ENCODE measurements around the gene MELTF.
A peak's percentile ranks its signal among the peaks of the same experiment; 100 is the strongest.

Gene MELTF

DNA sequence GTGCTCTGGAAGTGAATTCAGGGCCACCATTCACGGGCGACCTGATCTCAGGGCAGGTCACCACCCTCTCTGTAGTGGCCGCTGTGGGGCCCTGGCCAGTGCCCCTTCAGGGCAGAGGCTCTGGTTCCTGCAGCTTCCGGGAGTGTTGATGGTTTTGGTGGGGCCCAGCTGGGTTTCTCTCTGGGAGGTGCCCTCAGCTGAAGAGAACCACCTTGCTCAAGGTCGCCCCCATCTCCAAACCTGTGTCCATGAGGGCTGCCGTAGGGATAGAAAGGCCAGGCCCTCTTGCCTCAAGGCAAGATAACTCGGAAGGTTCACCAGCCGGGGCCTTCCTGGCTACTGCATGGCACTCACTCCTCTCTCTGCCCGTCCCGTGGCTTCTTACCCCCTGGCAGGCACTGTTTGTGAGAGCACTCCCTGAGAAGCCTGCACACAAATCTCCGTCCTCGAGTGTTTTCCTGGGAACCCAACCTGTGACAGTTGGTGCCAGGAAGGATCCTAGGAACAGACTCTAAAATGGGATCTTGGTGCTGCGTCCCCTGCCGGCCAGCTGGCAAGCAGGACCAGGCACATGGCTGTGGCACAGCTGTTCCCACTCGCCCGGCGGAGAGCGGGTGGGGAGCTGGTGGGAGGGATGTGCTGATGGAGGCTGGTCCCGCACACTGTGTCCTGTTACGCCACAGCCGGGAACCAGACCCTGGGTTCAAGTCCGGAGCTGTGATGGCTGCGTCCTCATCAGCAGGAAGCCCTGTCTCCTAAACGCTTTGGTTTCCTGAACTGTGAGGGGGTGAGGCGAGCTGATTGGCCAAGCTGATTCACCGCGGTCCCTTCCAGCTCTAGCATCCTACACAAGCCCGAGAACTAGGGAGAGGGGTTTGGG, 37.8 kb downstream of the MELTF start:
- DNase-seq: no peak

DNA sequence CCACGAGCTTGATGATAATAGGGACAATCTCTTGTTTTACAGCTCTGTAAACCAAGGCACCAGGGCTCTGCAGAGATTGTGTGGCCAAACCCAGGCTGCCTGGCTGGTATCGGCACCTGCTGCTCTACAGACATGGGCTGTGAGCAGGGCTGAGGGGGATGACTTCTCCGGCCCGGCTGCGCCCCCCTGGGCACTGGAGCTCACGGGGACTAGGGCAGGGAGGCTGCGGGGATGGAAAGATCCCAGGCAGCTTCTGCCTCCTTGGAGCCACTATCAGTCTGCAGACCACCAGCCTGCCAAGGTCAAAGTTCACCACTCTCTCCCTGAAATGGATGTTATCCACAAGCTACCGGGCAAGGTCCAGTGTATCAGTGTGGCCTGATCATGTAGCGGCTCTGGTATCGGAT, 39.0 kb downstream of the MELTF start:
- DNase-seq: no peak

DNA sequence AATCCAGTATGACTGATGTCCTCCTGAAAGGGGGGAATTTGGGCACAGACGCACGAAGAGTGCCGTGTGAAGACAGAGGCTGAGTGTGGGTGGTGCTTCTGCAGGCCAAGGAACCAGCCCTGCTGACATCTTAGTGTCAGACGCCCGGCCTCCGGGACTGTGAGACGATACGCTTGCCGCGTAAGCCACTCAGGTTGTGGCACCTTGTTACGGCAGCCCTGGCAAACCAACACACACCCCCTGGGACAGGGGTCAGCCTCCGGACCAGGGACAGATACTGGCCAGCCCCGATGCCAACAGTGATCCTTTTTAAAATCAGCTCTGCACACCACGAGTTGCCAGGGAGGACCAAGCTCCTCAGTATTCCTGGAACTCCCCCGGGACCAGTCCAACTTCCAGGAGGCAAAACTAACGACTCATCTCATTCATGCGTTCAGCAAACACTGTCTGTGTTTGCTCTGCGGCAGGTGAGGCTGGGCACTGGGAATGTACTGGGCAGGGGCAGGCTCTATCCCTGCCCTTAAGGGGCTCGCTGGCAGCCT, 39.8 kb downstream of the MELTF start:
- no peak for DNase-seq

DNA sequence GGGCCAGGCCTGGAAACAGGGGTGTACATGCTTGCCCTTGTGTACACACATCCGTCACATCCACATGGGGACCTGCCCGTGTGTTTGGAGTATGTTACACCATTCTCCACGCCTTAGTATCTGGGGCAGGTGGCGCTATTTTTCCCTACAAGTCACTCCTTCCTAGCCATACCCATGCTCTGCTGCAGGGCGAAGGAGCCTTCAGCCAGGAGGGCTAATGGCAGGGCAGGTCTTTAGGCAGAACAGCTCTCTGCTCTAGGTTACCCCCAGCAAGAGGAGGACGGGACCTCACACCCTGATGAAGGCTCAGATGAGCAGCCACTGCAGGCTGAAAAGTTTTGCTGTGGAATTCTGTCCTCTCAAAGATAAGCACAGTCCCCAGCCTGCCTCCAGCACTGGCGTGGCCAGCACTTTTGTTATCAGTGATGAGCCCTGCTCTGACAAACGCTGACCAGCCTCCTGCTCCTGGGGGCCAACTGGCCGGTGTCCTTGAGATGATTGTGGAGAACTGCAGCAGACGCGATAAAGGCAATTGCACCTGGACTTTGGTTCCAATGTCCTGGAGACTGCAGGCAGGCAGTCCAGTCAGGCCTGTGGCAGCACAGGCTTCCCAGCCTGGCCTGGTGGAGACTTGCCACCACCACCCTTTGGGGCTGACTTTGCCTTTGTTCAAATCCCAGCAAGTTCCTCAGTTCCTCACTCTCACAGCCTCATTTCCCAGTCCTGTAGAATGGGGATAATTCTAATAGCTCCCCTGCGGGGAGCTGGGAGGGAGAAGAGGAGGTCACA, 41.2 kb downstream of the MELTF start:
- DNase-seq: no peak

DNA sequence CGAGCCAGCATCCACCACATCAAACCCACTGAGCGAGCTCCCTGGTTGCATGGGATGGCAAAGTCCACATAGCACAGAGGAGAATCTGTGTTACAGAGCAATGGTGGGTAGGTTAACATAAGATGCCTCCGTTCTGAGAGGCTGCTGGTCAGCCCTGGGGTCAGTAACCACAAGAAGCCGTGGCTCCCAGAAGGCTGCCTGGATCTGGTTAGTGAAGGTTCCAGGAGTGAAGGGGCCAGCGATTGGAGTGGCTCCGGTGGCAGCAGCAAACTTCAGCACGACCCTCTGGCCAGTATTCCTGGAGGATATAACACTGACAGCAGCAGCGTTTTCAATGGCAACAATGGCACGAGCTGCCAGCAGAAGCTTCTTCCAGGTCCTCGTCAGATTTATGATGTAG, 42.6 kb downstream of the MELTF start:
- no peak for DNase-seq

DNA sequence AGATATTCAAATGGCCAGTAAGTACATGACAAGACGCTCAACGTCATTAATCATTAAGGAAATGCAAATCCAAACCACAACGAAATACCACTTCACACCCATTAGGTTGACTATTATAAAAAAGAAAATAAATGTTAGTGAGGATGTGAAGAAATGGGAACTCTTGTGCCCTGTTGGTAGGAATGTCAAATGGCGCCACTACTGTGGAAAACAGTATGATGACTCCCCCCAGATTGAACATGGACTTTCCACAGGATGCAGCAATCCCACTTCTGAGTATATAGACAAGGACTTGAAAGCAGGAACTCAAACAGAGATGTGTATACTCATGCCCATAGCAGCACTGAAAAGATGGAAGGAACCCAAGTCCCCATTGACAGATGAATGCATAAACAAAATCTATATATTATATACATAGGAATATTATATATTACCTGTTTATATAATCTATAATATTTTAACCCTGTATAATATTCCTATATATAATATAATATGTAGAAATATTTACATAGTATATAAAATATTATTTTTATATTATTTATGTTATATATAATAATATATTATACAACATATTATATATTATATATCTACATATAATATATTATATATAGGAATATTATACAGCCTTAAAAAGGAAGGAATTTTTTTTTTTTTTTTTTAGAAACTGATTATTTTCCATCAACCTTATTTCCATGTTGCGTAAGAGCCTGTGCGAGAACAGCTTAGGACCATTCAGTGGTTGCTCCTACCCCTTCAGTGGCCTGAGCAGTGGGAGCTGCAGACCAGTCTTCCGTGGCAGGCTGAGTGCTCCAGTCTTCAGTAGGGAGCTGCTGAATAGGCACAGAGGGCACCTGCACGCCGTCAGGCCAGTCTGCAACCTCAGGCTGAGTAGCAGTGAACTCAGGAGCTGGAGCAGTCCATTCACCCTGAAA, 43.4 kb downstream of the MELTF start:
- DNase-seq: no peak

DNA sequence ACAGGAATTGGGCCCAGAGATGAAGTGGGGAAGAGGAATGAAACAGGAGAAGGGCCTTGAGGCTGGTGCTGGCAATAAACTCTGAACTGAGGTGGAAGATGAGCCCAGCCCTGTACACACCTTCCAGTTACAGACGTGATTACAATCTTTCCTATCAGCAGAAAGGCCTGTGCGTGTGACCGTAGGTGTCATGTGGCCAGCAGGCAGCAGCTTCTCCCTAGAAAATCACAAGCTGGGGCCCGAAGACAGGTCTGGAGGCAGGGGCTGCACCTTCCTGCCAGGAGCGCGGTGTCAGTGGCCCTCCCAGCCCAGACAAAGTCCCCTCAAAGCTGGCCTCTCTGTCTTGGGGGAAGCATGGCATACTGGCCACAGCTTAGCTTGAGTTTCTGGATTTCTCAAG, 44.3 kb downstream of the MELTF start:
- DNase-seq: no peak

DNA sequence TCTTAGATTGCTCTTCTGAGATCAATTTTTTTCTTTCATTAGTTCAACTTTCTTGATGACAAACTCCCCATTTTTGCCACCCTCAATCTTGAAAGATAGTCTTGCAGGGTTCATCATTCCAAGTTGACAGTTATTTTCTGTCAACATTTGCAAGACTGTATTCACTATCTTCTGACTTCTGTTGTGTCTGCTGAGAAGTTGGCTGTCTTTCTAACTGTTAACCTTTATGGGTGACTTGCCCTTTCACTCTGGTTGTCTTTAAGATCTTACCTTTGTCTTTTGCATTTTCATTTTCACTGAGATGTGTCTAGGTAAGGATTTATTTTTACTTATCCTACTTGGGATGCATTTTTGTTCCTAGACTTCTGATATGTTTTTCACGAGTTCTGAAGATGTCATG, 46.4 kb downstream of the MELTF start:
- DNase-seq: no peak

DNA sequence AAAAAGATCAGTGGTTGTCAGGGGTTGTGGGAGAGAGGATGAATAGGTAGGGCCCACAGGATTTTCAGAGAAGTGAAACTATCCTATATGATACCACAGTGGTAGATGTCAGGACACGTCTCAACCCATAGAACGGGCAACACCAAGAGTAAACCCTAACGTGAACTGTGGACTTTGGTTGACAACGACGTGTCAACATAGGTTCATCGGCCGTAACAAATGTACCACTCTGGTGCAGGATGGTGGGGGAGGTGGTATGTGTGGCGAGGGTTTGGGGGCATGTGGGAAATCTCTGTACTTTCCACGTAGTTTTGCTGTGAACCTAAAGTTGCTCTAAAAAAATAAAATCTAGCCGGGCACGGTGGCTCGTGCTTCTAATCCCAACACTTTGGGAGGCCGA, 48.0 kb downstream of the MELTF start:
- DNase-seq: no peak

DNA sequence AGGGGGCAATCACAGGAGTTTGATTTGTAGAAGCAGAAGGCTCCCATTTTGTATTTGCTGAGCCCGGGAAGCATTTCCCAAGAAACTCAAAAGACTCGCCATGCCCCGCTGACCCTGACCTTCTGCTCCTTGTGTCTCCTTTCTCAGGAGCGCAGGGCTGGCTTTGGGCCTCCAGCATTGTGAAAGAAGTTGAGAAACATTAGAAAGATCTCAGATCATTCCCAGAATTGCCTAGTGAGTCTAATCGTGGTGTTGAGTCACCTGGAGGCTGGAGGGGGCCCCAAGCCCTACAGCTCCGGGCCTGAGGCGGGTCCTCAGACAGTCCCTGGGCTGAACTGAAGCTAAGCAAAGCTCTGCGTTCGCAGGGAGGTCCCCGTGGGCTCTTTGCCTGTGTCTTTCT, 50.1 kb downstream of the MELTF start:
- no peak for DNase-seq

DNA sequence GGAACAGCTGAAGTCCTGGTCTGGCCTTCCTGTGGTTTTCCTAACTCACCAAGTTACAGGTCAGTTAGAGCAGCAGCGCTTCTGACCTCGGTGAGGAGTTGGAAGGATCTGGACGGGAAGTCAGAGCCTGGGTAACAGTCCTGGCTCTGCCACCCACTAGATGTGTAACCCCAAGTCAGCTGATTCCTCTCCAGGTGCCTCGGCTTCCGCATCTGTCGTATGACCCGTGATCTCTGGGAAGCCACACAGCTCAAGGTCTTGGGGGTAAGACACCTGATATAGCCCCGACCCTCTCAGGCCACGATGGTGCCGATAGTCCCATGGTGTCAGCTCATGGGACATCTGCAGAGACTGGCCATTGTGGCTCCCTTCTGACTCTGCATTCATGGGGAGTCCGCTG, 52.7 kb downstream of the MELTF start:
- no peak for DNase-seq

DNA sequence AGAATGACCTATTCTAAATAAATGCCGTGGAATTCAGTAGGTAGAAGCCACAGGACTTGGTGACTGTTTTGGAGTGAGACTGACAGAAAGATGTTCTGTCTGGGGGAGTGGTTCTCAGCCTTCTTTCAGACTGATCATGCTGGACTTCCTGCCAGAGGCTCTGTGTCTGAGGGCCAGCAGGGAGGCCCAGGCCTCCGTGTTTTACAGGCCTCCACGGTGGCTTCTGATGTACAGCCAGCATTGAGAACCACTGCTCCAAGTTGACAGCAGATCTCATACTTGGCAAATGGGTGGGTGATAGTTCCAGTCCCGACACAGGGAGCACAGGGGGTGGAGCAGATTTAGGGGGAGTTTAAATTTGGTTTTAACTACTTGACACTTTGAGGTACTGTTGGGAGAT, 54.3 kb downstream of the MELTF start:
- DNase-seq: no peak

DNA sequence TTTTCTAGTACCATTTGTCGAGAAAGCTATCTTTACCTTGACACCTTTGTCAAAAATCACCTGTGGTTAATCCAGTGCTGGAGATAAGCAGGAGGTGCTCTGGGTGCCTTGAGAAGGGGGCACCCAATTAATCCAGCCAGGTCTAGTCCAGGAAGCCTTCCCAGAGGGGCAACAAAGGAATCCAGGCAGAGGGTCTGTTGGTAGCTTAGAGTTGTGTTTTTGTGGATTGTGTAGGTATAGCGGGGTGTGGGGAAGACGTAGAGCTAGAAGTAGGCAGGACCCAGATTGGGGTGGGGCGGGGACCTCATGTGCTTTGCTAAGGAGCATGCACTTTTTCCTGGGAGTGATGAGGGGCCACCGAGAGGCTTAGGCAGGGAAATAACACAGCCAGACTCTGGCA, 55.0 kb downstream of the MELTF start:
- DNase-seq: no peak

DNA sequence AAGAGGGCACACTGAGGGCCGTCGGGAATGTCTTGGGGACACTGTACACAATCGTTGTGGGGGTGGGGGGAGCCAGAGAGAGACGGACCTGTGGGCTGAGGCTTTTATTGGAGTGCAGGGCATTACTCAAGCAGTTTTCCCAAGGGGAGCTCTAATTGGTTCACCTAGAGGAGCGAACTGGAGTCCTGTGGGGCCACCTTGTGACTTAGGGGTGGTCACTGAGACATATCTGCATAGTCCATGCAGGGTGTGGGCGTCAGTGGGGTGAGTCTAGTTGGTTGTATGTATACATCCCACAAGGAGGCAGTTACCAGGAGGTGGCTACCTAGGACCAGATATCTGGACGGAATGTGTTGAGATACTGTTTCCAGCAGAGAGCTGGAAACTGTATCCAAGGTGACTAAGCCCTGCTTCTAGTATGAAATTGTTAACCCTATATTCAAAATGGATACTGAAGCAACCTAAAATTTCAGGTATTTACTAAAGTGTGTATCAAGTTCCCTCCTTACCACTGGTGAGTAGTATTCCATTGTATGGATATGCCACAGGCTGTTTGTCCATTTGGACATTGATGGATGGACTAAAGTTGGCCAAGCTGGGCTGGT, 58.4 kb downstream of the MELTF start:
- DNase-seq: no peak

DNA sequence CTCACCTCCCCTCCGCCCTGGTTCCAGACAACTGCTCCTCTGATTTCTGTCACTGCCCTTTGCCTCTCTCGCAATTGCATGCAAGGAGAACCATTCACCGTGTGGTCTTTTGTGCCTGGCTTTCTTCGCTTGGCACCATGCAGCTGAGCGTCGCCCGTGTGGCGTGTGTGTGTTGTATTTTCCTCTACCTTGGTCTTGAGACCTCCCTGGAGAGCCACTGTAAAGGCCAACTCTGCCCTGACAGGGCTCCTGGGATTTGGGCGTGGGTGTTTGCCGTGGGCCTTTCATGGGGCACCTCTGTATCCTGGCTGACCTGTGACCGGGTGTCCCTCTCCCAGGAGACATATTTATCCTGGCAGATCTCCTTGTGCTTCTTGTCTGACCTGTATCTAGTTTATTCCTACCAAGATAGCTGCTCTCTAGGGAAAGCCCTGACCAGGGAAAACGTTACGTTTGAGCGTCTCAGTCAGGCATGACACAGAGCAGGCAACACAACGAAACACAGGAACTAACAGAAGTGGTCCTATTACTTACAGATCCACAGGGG, 59.0 kb downstream of the MELTF start:
- DNase-seq: no peak

DNA sequence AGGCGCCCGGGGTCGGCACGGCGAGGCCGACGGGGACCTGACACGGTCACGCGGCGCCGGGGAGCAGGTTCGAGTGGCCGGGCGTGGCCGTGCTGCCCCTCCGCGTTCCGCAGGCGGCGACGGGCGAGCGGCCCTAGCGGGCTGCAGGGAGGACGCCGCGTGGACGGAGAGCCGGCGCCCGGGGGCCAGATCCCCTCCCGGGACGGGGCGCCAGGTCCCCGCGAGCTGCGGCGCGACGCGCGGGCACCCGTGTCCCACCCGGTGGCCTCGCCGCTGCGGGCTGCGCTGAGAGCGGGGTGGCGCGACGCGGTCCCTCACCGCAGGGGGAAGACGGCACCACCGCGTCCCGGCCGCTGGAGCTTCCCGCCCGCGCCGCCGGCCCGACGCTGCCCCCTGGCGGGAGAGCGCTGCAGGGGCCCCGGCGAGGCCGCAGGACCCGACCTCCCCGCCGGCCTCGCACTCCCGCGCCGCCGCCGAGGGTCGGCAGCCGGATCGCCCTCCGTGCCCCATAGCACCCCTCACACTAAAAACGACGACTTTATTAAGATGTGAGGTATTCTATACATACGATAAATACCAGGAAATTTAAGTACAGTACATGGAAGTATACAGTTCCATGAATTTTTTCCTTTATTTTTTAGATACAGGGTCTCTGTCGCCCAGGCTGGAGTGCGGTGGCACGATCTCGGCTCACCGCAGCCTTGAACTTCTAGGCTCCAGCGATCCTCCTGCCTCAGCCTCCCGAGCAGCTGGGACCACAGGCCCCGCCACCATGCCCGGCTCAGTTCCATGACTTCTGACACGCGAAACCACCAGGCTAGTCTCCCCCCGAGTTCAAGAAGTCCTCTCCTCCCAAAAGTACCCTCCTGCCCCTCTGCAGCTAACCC, 59.7 kb downstream of the MELTF start:
- peak; percentile 75 for DNase-seq

DNA sequence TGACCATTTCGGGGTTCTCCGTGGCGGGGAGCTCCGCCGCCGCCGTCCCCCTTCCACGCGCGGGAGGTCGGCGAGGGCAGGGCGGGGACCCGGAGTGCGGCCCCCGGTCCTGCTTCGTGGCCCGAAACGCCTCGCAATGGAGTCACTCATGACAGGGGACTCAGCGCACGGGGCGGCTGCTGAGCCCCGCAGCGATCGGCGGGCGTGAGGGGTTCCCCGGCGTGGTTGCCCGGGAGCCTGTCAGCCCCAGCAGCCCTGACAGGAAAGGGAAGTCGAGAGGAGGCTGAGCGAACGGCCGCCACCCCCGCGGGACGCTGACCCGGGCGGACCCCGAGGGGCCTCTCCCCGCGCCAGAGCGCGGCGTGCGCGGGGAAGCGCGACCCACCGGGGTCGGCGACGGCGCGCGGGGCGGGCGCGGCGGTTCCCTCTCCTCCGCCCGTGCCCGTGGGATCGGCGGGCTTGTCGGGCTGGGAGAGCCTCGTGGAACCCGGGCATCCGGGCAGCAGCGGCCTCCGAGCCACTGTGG, 60.4 kb downstream of the MELTF start:
- peak; percentile 38 for DNase-seq

DNA sequence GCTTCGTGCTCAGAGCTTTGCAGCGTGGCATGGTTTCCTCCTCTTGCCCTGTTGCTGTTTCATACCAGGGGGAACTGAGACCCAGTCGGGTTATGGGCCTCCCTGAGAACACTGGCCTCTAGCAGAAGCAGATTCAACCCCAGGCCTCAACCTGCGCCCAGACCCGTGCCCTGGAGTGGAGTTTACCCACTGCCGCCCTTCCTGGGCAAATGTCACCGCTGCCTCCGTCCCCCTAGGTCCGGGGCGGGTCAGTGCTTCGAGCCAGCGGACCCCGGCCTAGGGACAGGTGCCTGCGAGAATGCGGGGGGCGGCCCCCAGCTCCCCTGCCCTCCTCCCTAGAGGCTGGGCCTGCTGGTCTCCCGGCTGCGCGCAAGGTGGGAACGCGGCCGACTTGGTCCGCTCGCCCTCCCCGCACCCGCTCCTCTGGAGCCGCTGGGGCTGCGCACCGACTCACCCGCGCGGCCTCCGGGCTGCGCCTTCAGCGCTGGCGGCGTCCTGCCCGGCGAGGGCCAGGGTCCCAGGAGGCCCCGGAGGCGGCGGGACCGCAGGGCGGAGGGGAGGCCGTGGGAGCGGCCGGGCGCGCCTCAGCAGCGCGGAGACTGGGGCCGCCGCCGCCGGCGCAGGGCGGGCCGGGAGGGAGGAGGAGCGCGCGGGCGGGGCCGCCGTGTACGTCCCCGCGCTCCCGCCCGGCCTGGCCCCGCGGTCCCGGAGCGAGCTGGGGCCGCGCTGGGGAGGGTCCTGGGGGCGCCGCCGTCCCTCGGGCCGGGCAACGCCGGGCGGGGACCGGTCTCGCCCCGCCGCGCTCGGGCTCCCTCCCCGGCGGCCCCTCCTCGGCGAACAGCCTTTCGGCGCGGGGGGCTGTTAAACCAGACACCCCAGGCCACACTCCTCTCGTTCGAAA, 61.1 kb downstream of the MELTF start, which contains the start of gene PIGZ:
Gene PIGZ (minus strand): TSS at position 601 of the 901 bp plus-strand sequence. CDS start 16,802 bp downstream, outside the sequence.
- DNase-seq: peak; percentile 56
